Stimulated activated CD8-positive, alpha-beta memory T cell treated with anti-CD3 and anti-CD28 coated beads, Interleukin-2, amount 100 ng/mL, for 48 hours (primary cell): ENCODE results near the gene GH2.
"Not testable (repeated sequence)": the region's sequence is repeated elsewhere in the genome, so short reads cannot be mapped to it uniquely, and the experiment has no call there.

Experiments used
- DNase-seq, 2 donors: peaks; one replicate each; pipeline ENCODE4 v3.0.0-alpha.2; 2020; ENCODE audit warnings: low read depth in 2 of 2

The GH2 gene

DNA sequence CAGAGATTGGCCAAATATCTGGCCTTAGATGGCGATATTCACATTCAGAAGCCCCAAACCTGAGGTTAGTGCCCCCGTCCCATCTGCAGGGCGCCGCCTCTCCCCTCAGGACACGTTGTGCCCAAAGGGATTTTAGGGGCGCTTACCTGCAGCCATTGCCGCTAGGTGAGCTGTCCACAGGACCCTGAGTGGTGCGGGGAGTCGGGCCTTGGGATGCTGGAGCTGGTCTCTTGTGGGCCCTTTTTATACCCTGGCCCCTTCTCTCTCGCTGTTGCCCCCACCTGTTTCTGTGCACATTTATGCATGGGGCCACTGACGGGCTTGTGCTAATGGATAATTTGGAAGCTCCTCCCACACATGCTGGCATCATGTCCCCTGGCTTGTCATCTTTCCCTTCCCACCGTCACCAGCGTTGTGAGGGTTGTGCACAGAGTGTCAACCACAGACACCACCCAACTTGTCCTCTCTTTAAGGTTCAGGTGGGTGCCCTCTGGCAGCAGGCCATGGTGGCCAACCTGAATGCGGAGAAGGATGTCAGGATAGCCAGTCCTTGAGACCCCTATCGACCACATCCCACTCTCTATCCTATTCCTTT, 29.4 kb upstream of the GH2 start, which contains the start of gene CSHL1:
Gene CSHL1, minus strand, starts transcription at position 218 of the 595 bp plus-strand sequence. Its CDS starts 62 bp downstream, at position 156.
- no peak for DNase-seq

DNA sequence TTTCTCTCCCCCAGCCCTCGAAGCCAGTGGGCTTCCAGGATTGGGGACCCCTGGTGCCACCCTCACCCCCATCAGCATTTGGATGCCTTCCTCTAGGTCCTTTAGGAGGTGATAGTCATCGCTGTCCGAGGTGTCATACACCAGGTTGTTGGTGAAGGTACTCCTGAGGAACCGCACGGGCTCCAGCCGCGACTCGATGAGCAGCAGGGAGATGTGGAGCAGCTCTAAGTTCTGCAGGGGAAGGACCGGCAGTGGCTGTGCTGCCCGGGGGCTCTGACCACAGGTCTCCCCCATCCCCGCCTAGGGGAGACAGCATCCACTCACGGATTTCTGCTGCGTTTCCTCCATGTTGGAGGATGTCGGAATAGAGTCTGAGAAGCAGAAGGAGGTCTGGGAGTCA, 28.4 kb upstream of the GH2 start:
- DNase-seq, result no peak

DNA sequence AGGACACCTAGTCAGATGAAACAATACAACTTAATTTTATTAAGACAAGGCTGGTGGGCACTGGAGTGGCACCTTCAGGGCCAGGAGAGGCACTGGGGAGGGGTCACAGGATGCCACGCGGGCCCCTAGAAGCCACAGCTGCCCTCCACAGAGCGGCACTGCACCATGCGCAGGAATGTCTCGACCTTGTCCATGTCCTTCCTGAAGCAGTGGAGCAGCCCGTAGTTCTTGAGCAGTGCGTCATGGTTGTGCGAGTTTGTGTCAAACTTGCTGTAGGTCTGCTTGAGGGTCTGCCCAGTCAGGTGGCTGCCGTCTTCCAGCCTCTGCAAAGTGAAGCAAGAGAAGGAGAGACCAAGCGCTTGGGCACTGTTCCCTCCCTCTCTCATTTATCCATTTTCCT, 27.8 kb upstream of the GH2 start:
- not testable (repeated sequence) for DNase-seq

DNA sequence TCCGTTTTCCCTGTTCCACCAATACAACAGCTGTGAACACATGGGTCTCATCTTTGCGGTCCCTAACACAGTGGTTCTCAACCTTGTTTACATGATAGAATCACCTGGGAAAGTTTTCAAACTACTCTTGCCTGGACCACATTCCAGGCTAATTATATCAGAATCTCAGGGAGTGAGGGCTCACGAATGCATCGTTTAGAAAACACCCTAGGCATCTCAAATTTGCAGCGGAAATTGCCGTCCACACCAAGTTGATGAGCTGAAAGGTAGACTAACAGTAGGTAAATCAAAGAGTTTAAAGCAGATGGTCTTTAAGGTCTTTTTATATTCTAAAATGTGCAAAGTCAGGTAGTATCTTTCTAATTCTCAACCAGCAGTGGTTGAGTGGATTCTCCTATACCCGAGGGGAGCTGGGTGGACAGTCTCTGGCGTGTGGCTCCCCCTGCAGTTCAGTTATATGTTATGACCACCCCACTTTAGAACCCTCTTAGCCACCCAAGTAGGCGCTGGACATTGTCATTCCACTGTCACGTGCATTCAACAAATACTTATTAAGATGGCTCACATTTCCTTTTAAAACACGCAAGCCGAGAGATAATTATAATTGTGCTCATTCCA, 25.5 kb upstream of the GH2 start:
- not testable (repeated sequence) for DNase-seq

DNA sequence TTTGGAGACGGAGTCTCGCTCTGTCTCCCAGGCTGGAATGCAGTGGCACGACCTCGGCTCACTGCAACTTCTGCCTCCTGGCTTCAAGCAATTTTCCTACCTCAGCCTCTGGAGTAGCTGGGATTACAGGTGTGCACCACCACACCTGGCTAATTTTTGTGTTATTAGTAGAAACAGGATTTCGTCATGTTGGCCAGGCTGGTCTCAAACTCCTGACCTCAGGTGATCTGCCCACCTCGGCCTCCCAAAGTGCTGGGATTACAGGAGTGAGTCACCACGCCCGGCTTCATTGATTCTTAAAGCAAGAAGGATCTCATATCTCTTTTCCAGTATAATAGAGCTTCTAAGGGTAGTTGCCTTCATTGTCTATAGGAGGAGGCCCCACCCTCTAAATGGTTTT, 23.1 kb upstream of the GH2 start:
- DNase-seq, result not testable (repeated sequence)

DNA sequence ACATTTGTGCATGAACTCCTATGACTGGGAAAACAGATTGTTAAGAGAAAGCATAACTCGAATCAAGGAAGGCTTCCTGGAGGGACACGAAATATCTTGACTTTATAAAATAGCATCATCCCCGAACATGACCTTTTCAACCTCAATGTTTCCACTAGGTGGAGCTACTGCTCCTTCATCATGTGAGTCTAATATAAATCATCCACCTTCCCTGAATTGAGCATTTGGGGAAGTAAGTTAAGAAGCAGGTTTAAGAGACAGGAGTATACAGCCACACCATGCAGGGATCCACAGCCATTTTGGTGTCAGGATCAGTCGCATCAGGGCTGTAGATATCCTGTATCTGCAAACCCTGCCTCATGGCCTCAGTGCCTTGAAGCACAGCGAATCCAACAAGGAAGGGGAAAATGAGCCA, 22.1 kb upstream of the GH2 start:
- not testable (repeated sequence) for DNase-seq

DNA sequence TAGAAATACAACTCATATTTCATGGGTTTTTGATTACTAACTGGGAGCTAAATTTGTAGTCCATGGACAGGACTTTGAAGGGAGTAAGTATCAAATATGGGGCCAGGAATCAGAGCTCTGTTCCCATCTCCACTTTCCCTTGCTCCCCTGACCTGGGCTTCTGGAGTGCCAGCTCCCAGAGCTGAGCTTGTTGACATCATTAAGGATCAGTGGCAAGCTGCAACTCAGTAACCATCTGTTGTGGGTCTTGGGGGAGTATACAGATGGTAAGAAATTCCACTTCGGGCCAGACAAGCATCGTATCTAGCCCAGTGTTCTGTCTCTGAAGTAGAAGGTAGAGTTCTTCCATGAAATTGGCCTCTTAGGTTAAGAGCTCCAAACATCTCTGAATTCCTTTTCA, 20.2 kb upstream of the GH2 start:
- DNase-seq, result not testable (repeated sequence)

DNA sequence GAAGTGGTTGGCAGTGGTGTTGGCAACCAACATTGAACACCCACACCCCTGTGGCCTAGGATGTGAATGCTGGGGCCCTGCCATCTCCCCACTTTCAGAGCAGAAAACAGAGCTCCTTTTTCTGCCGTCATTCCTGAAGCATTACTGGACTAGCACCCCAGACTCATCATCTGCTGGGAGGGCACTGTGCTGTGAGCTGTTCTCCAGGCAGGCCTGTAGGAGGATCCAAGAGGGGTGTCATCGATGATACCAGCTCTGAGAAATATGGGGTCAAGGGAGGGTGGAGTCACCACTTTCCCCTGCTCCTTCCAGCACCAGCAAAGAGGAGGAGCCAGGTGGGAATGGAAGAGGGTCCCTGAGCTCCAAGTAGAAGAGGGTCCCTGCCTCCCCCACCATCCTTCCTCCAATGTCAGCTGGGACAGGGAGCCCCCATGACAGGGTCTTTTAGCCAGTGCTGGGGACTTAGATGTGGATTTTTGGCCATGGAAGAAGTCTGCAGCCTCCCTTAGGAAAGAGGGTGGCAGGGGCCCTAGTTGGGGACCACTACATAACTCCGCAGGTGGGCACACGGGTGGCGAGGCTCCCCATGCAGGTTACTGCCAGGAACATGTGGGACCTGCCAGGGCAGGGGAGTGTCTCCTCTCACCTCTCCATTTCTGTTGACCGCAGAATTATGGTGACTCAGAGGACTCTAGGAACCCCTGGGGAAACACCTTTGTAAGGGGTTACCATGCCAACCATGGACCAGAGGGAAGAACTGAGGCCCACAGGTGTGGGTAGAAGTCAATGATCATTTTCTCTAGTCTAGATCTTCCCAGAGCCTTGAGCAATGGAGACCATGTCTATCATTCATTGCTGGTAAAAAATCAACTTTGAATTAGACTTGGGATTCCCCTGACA, 17.4 kb upstream of the GH2 start:
- DNase-seq, result not testable (repeated sequence)

DNA sequence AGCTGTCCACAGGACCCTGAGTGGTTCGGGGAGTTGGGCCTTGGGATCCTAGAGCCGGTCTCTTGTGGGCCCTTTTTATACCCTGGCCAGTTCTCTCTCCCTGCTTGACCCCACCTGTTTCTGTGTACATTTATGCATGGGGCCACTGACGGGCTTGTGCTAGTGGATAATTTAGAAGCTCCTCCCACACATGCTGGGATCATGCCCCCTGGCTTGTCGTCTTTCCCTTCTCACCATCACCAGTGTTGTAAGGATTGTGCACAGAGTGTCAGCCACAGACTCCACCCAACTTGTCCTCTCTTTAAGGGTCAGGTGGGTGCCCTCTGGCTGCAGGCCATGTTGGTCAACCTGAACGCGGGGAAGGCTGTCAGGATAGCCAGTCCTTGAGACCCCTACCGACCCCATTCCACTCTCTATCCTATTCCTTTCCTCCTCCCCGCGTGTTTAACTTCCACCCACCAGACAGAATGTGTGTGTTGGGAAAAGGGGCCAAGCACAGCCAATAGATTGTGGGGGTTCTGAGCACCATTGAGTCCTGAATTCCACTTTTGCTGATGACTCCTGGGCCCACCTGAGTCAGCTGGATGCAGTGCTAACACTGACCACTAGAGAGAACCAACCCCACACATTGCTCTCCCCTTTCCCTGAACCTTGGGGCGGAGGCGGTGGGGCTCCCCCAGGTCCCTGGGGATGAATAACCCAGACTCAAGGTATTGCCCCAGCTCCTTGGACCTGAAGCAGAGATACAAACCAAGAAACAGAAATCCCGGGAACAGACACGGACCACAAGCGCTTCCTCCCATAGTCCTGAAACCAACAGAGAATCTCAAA, 15.0 kb upstream of the GH2 start, which contains the start of gene CSH1:
Gene CSH1, minus strand, starts transcription at position 51 of the 831 bp plus-strand sequence. CDS start 63 bp downstream, outside the sequence.
- DNase-seq, result not testable (repeated sequence)

DNA sequence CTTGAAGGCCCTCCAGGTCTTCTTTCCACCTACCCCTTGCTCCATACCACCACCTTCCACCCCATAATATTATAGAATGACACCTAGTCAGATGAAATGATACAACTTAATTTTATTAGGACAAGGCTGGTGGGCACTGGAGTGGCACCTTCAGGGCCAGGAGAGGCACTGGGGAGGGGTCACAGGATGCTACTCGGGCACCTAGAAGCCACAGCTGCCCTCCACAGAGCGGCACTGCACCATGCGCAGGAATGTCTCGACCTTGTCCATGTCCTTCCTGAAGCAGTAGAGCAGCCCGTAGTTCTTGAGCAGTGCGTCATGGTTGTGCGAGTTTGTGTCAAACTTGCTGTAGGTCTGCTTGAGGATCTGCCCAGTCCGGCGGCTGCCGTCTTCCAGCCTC, 13.1 kb upstream of the GH2 start:
- not testable (repeated sequence) for DNase-seq

DNA sequence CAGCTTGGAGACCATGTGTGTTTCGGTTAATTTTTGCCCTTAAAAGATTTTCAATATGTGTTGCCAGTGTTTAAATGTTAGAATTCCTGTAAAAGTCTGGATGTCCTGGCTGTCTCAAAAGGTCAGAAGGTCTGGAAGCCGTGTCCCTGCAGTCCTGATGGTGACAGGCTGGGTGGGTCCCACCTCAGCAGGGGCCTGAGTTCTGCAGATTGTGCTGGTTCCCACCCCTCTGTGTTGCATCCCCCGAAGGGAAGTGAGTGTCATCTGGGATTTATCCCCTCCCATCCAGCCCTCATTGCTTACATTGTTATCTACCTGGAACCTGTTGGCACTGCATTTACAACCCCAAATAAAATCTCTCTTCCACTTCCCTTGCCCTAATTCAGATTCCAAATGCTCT, 12.3 kb upstream of the GH2 start:
- not testable (repeated sequence) for DNase-seq

DNA sequence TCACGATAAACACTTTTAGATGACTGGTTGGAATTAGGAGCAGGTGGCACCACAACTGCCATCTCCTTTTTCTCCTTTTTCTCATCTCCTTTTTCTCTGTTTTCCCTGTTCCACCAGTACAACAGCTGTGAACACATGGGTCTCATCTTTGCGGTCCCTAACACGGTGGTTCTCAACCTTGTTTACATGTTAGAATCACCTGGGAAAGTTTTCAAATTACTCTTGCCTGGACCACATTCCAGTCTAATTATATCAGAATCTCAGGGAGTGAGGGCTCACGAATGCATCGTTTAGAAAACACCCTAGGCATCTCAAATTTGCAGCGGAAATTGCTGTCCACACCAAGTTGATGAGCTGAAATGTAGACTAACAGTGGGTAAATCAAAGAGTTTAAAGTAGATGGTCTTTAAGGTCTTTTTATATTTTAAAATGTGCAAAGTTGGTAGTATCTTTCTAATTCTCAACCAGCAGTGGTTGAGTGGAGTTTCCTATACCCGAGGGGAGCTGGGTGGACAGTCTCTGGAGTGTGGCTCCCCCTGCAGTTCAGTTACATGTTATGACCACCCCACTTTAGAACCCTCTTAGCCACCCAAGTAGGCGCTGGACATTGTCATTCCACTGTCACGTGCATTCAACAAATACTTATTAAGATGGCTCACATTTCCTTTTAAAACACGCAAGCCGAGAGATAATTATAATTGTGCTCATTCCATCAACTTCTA, 10.7 kb upstream of the GH2 start:
- DNase-seq, result not testable (repeated sequence)

DNA sequence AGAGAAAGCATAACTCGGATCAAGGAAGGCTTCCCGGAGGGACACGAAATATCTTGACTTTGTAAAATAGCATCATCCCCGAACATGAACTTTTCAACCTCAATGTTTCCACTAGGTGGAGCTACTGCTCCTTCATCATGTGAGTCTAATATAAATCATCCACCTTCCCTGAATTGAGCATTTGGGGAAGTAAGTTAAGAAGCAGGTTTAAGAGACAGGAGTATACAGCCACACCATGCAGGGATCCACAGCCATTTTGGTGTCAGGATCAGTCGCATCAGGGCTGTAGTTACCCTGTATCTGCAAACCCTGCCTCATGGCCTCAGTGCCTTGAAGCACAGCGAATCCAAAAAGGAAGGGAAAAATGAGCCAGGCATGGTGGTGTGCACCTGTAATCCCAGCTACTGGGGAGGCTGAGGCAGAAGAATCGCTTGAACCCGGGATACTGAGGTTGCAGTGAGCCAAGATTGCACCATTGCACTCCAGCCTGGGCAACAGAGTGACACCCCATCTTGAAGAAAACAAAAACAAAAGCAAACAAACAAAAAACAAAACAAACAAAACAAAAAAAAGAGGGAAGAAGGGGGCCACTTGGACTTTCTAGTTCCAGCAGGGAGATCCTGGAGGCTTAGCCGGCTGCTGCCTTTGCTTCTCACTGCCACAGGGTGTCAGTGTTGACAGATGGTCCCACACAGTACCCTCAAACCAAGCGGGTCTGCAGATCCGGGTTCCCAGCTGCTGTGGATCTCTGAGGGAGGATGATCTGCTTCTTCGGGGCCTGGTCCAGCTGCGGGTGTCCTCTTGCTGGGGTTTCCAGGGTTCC, 7.5 kb upstream of the GH2 start:
- DNase-seq, result not testable (repeated sequence)

DNA sequence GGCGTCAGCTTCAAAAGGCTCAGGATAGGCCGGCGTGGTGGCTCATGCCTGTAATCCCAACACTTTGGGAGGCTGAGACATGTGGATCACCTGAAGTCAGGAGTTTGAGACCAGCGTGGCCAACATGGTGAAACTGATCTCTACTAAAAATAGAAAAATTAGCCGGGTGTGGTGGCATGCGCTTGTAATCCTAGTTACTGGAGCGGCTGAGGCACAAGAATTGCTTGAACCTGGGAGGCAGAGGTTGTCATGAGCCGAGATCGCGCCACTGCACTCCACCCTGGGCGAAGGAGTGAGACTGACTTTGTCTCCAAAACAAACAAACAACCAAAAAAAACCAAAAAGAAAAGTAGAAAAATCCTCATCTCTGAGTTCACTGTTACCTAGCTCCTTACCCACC, 3.4 kb upstream of the GH2 start:
- DNase-seq, result not testable (repeated sequence)

DNA sequence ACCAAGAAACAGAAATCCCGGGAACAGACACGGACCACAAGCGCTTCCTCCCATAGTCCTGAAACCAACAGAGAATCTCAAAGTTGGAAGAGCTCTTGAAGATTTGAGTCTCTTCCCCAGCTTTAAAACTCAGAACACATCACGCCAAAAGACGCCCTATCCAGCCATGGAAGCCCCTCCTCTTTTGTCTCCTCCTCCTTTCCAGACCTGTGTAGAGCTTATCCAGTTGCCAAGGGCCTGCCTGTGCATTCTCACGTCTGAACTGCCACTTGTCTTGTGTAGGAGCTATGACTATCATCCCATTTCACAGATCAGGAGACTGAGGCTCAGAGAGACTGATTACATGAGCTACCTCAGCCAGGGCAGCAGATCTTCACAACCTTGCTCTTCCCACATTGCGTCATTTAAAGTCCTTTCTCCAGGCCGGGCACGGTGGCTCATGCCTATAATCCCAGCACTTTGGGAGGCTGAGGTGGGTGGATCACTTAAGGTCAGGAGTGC, 932 bp upstream of the GH2 start:
- DNase-seq, result not testable (repeated sequence)

DNA sequence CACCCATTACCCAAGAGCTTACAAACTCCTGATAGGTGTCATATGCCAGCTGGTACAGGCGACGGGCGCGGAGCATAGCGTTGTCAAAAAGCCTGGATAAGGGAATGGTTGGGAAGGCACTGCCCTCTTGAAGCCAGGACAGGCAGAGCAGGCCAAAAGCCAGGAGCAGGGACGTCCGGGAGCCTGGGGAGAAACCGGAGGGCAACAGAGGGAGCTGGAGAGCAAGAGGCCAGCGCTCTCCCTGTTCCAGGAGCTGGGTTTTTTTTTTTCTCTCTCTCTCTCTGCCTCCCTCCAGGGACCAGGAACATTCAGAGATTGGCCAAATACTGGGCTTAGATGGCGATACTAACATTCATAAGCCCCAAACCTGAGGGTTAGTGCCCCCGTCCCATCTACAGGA, 407 bp downstream of the GH2 start:
- not testable (repeated sequence) for DNase-seq

DNA sequence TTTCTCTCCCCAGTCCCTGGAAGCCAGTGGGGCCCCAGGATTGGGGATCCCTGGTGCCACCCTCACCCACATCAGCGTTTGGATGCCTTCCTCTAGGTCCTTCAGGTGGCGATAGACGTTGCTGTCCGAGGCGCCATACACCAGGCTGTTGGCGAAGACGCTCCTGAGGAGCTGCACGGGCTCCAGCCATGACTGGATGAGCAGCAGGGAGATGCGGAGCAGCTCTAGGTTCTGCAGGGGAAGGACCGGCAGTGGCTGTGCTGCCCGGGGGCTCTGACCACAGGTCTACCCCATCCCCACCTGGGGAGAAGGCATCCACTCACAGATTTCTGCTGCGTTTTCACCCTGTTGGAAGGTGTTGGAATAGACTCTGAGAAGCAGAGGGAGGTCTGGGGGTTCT, 1.0 kb downstream of the GH2 start:
- no peak for DNase-seq

DNA sequence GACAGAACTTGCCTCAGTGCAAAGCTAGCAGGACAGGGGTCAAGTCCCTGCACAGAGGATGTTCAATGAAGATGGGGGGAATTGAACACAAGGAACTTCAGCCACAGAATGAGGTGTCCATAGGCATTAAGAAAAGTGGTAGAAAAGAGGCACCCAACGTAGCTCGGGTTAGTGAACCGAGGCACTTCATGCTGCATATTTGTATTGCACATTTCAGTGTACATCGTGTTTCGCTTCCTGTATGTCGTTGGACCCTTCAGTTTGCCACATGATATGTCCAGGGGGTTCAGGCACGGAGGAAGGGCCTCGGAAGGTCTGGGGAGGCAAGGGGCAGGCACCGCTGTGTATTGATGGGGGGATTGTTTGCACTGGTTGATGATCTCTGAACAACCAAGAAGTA, 3.3 kb downstream of the GH2 start:
- not testable (repeated sequence) for DNase-seq

DNA sequence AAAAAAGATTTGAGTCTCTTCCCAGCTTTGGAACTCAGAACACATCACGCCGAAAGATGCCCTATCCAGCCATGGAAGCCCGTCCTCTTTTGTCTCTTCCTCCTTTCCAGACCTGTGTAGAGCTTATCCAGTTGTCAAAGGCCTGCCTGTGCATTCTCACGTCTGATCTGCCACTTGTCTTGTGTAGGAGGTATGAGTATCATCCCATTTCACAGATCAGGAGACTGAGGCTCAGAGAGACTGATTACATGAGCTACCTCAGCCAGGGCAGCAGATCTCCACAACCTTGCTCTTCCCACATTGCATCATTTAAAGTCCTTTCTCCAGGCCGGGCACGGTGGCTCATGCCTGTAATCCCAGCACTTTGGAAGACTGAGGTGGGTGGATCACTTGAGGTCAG, 7.1 kb downstream of the GH2 start:
- DNase-seq, result not testable (repeated sequence)
